PC-3 (cell line): ENCODE results near the gene GPS1. TPM values are rescaled to one million over a fixed set of nuclear protein-coding genes. Genes with fewer than 3 reads are reported as not detected.

Experiments used
- ATAC-seq: fragments of 200-7000 bp; cut with Tn5 transposase; 2 replicates; pipeline ENCODE4 v1.9.1; 2020; ENCODE audit warnings: mild to moderate bottlenecking, moderate library complexity
- Bru-seq: library from RNA; stranded (reverse); fragments of 400-500 nt; gene quantifications from one replicate; lab custom pipeline; 2021; lab: Mats Ljungman, UMichigan
- BruChase-seq, 2 experiments: library from RNA; stranded (reverse); fragments of 400-500 nt; gene quantifications; one replicate each; lab custom pipeline; 2021; lab: Mats Ljungman, UMichigan
- BruUV-seq: library from RNA; stranded (reverse); fragments of 400-500 nt; replicated peaks from 2 replicates; lab custom pipeline; 2021; lab: Mats Ljungman, UMichigan
- CTCF ChIA-PET: fragments of 300-600 bp; sonication (Branson Sonifier 250); formaldehyde crosslinking; loops from one replicate; lab custom pipeline; 2022; ENCODE audit warnings: antibody characterized with exemption; lab: Charles Lee
- POLR2A ChIA-PET: fragments of 300-600 bp; sonication (Branson Sonifier 250); formaldehyde crosslinking; loops from one replicate; lab custom pipeline; 2022; ENCODE audit warnings: antibody characterized with exemption; ENCODE audit not compliant: unreplicated experiment; lab: Charles Lee
- DNase-seq: peaks from one replicate; pipeline ENCODE4 v3.0.0-alpha.2; 2015
- H2AFZ ChIP-seq: fragments of 300-600 bp; sonication (generic); 2 replicates; pipeline ENCODE4 v1.6.0; 2016; ENCODE audit warnings: antibody characterized with exemption, low read length
- H3F3A ChIP-seq: fragments of 300-600 bp; sonication (generic); one replicate; pipeline ENCODE4 v1.6.0; 2017; ENCODE audit warnings: antibody characterized with exemption, low read length, control low read depth, mild to moderate bottlenecking; ENCODE audit not compliant: unreplicated experiment
- H3K27ac ChIP-seq: fragments of 300-600 bp; sonication (generic); 2 replicates; pipeline ENCODE4 v1.5.1; 2016; ENCODE audit warnings: mild to moderate bottlenecking, low read length
- H3K27me3 ChIP-seq: fragments of 300-600 bp; sonication (generic); 2 replicates; pipeline ENCODE4 v1.6.1; 2016; ENCODE audit warnings: low read length, mixed read lengths
- H3K36me3 ChIP-seq: fragments of 300-600 bp; sonication (generic); 2 replicates; pipeline ENCODE4 v1.6.1; 2016; ENCODE audit warnings: low read depth, mixed run types, low read length, mixed read lengths
- H3K4me1 ChIP-seq: fragments of 300-600 bp; sonication (generic); 2 replicates; pipeline ENCODE4 v1.5.1; 2016; ENCODE audit warnings: low read length; ENCODE audit not compliant: insufficient read depth
- H3K4me2 ChIP-seq: fragments of 300-600 bp; sonication (generic); 2 replicates; pipeline ENCODE4 v1.6.0; 2016; ENCODE audit warnings: low read length
- H3K4me3 ChIP-seq: fragments of 300-600 bp; sonication (generic); 2 replicates; pipeline ENCODE4 v1.5.1; 2016; ENCODE audit warnings: mild to moderate bottlenecking, low read length, mixed read lengths
- H3K79me2 ChIP-seq: fragments of 300-600 bp; sonication (generic); 2 replicates; pipeline ENCODE4 v1.6.1; 2017; ENCODE audit warnings: low read length, mixed read lengths
- H3K9ac ChIP-seq: fragments of 300-600 bp; sonication (generic); 2 replicates; pipeline ENCODE4 v1.6.0; 2016; ENCODE audit warnings: mild to moderate bottlenecking, low read length
- H3K9me2 ChIP-seq: fragments of 300-600 bp; sonication (generic); replicated peaks from 2 replicates; pipeline ENCODE4 v1.6.1; 2016; ENCODE audit warnings: mixed run types, low read length, mixed read lengths
- H3K9me3 ChIP-seq: fragments of 300-600 bp; sonication (generic); 2 replicates; pipeline ENCODE4 v1.6.1; 2016; ENCODE audit warnings: low read length, mixed read lengths
- H4K20me1 ChIP-seq: fragments of 300-600 bp; sonication (generic); 2 replicates; pipeline ENCODE4 v1.6.1; 2016; ENCODE audit warnings: low read length, mixed read lengths
- CTCF ChIP-seq: fragments of 300-600 bp; sonication (generic); conservative IDR thresholded peaks from 2 replicates; pipeline ENCODE4 v1.5.1; 2017; ENCODE audit warnings: antibody characterized with exemption, low read depth, mild to moderate bottlenecking, low read length
- EZH2 ChIP-seq: fragments of 300-600 bp; sonication (generic); IDR thresholded peaks from one replicate; pipeline ENCODE4 v1.6.1; 2017; ENCODE audit warnings: antibody characterized with exemption, mild to moderate bottlenecking, low read length; ENCODE audit not compliant: unreplicated experiment
- EZH2phosphoT487 ChIP-seq: fragments of 300-600 bp; sonication (generic); IDR thresholded peaks from 2 replicates; pipeline ENCODE4 v1.6.1; 2018; ENCODE audit warnings: mild to moderate bottlenecking, antibody characterized with exemption, low read length, borderline replicate concordance
- intact Hi-C: fragments of 100-400 bp; cut with micrococcal nuclease; formaldehyde crosslinking; loops from 2 replicates; pipeline ENCODE4 v1.9.0; 2023
- long read RNA-seq: library from polyadenylated mRNA; unstranded; transcript quantifications from one replicate; pipeline ENCODE4 v2.0.0, GENCODE V29; 2021; ENCODE audit not compliant: unreplicated experiment
- total RNA-seq: library from RNA; depleted of rRNA; stranded (reverse); fragments of >200 nt; gene quantifications from 2 replicates; pipeline ENCODE4 v1.2.3, GENCODE V29; 2014; rRNA removed

Gene GPS1
- total RNA-seq (240 and 287 TPM in 2 replicates), Bru-seq, nascent RNA (percentile 67 among the genes with signal in this experiment), BruChase-seq, experiment 1, labeled RNA remaining after a 6-hour chase (percentile 86 among the genes with signal in this experiment), BruChase-seq, experiment 2, labeled RNA remaining after a 2-hour chase (percentile 77 among the genes with signal in this experiment)
- long read RNA-seq, transcript GPS1-201 (13 exons, 1,842 nt), result minor isoform, 49 of 480 reads
- long read RNA-seq, transcript GPS1-226 (13 exons, 1,839 nt), result minor isoform, 38 of 480 reads
- long read RNA-seq, transcript GPS1-204 (13 exons, 2,276 nt), result minor isoform, 13 of 480 reads
- long read RNA-seq, transcript GPS1-208 (13 exons, 1,874 nt), result major isoform, 214 of 480 reads
- long read RNA-seq, partial matches to known transcripts, result 66 of 480 reads
- long read RNA-seq, other reads (novel, unspliced or antisense), result 74 of 480 reads

- peak within 1 kb of the TSS; percentile 92 for H3K9ac ChIP-seq
- H3K27me3 ChIP-seq, result no peaks in the 10 kb centered on the region
- H2AFZ ChIP-seq, result peak within 1 kb of the TSS; percentile 48; the same call in 1 of the 2 replicates
- DNase-seq (peak; percentile 68), ATAC-seq (peak; percentile 81)
- peak within 1 kb of the TSS; percentile 100 for H3K4me3 ChIP-seq
- no peak within 1 kb of the TSS for H3K27ac ChIP-seq
- intact Hi-C loops, result no loop called here
- peaks cover 10% of the 10 kb centered on the region for H3K36me3 ChIP-seq
- H3K9me3 ChIP-seq, result no peaks in the 10 kb centered on the region
- CTCF ChIA-PET, result interaction anchor here (0.7 kb wide), 1 partner anchor 92 kb away, joined by 3 read pairs; no protein-coding TSS in a partner anchor
- H3K9me2 ChIP-seq, result no peaks in the 10 kb centered on the region
- peak within 1 kb of the TSS; percentile 99 for H3K4me2 ChIP-seq
- no peaks in the 10 kb centered on the region for H4K20me1 ChIP-seq
- no peak for TF ChIP-seq EZH2phosphoT487
- no peak for TF ChIP-seq EZH2
- TF ChIP-seq CTCF, result no peak
- H3K4me1 ChIP-seq, result peaks cover 8% of the 10 kb centered on the region; the same call in 1 of the 2 replicates
- H3K79me2 ChIP-seq, result peaks cover 28% of the 10 kb centered on the region
- POLR2A ChIA-PET, result interaction anchor here (0.7 to 1.0 kb wide), 2 partner anchors 13 to 14 kb away, joined by 3 to 5 read pairs; partner anchors contain the start of gene DCXR
- BruUV-seq, result no TSS peak
- H3F3A ChIP-seq, result no peaks in the 10 kb centered on the region
Measured at GRCh38 chr17:82051776-82052637, at the start of gene GPS1, which contains the start of gene RFNG. TSS of gene GPS1 (plus strand) at chr17:82051898. CDS start at chr17:82051932, 34 bp downstream. TSS of gene RFNG (minus strand) at chr17:82051811. CDS start at chr17:82051766, 45 bp downstream.

GRCh38 chr17:82003411-82004381 is 48.0 kb upstream of the GPS1 start:
- DNase-seq (peak; percentile 96), ATAC-seq (peak; percentile 94)
- Histone ChIP-seq H3F3A (no peaks in the 10 kb centered on the region), H3K9ac (peak overlapping the region; percentile 15), H4K20me1 (no peaks in the 10 kb centered on the region), H3K27ac (peak overlapping the region; percentile 51), H3K4me3 (no peak overlapping the region), H3K4me1 (peaks cover 21% of the 10 kb centered on the region), H3K36me3 (no peaks in the 10 kb centered on the region), H3K27me3 (no peaks in the 10 kb centered on the region), H3K9me2 (no peaks in the 10 kb centered on the region), H3K79me2 (no peaks in the 10 kb centered on the region), H3K4me2 (peak overlapping the region; percentile 15), H3K9me3 (no peaks in the 10 kb centered on the region), H2AFZ (peak overlapping the region; percentile 14; the same call in 1 of the 2 replicates)
- ChIA-PET POLR2A (no interaction called here), CTCF (interaction anchor here (0.8 to 1.5 kb wide), 3 partner anchors 16 to 44 kb away, joined by 3 to 13 read pairs (median 7); partner anchors contain the start of gene CENPX)
- no TSS peak for BruUV-seq
- intact Hi-C loops, result no loop called here
- TF ChIP-seq EZH2phosphoT487 (peak; percentile 95), CTCF (no peak)
